ENCODE results near the gene YES1.

GRCh38 chr18:841647-842370 is 29.8 kb upstream of the YES1 start:
- TF ChIP-seq CTCF (IDR thresholded peaks at IDR 0.05; ENCODE audit: low read depth, low read length) (no peak), EZH2phosphoT487 (IDR thresholded peaks at IDR 0.05; ENCODE audit: low read depth) (no peak)

Measured in OCI-LY3 (cell line).